ENCODE results near the gene KIF19. TPM values are rescaled to one million over a fixed set of nuclear protein-coding genes. Genes with fewer than 3 reads are reported as not detected.

Gene KIF19
- total and polyA plus RNA-seq, 10 of the 15 experiments (the other 5 are each of a cell fraction or from before 2014, with no cell fraction given): 0.06 to 0.07 TPM; not detected in 8

DNA sequence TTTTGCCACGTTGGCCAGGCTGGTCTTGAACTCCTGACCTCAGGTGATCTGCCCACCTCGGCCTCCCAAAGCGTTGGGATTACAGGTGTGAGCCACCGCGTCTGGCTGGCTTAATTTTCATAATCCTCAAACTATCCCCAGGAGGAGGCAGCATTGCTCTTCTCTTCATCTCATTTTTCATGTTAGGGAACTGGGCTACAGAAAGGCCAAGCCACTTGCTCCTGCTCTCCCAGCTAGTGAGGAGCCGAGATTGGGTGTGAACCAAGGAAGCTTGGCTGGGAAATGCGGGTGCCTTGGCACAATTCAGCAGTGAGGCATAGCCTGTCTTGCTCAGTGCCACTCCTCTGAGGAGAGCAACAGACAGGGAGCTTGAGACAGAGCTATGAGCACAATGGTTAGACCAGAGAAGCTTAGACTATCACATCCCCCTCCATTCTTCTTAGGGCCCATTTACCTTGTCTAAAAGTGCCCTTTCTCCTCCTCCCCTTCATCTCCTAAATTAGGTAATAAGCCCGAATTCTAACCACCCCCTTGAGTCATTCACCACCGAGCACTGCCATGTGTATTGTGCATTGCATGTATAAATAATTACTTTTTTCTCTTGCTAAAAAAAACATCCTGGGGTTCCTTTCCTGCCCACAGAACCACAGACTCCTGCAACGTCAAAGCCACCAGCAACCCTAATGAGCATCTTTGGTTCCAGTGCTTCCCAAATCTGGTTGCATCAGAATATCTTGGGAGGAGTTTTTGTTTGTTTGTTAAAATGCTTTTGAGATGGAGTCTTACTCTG is 20.0 kb upstream of the KIF19 start:
- H3K4me3 ChIP-seq: no peak overlapping the region
- FAIRE-seq (no peak), DNase-seq (ENCODE audit: low read depth, low spot score) (no peak), ATAC-seq (no peak)
- H3K27ac ChIP-seq (ENCODE audit: control insufficient read depth, insufficient read depth): no peak overlapping the region
- 56% methylated on average over 10 of the region's 10 CpGs for WGBS (ENCODE audit: insufficient coverage, insufficient replicate concordance, low lambda C conversion rate, missing lambda C conversion rate)
- ChIA-PET SMC1A (ENCODE audit: uncharacterized antibody, unreplicated experiment) (interaction anchor here (0.8 to 1.1 kb wide), 2 partner anchors 62 to 123 kb away, joined by 3 read pairs; partner anchors contain the start of gene GPR142), CTCF (interaction anchor here (1.0 to 2.6 kb wide), 2 partner anchors 56 to 62 kb away, joined by 3 to 7 read pairs; partner anchors contain the start of gene BTBD17), RAD21 (ENCODE audit: unreplicated experiment) (interaction anchor here (1.2 to 1.3 kb wide), 2 partner anchors 53 to 227 kb away, joined by 3 to 6 read pairs; no protein-coding TSS in a partner anchor), POLR2A (interaction anchor here (0.7 kb wide), 1 partner anchor 226 kb away, joined by 3 read pairs; no protein-coding TSS in a partner anchor)
- intact Hi-C loops (cut with micrococcal nuclease; ENCODE audit: unreplicated experiment) (no loop called here), in situ Hi-C loops (cut with MboI) (no loop called here)
- no peak overlapping the region for H2AFZ ChIP-seq (ENCODE audit: control insufficient read depth, low read depth, low read length)
- no peaks in the 10 kb centered on the region for H3K79me2 ChIP-seq (ENCODE audit: control insufficient read depth, insufficient read depth, low read length)
- BruUV-seq (replicated peaks): no TSS peak
- H4K20me1 ChIP-seq (ENCODE audit: control insufficient read depth, insufficient read depth): no peaks in the 10 kb centered on the region; the same call in 1 of the 2 replicates
- no peak overlapping the region for H3K4me2 ChIP-seq (ENCODE audit: control insufficient read depth, insufficient read depth)
- H3K9ac ChIP-seq (ENCODE audit: control insufficient read depth, insufficient read depth, low read length): no peak overlapping the region
- H3K9me3 ChIP-seq (replicated peaks; ENCODE audit: control insufficient read depth, insufficient read depth, low read length): peaks cover 4% of the 10 kb centered on the region; the same call in 1 of the 3 replicates
- no peaks in the 10 kb centered on the region for H3K36me3 ChIP-seq (ENCODE audit: control insufficient read depth in 2 of 2, insufficient read depth in 2 of 2, low read length in 1 of 2)
- no peaks in the 10 kb centered on the region for H3K27me3 ChIP-seq (replicated peaks in 1 of 2; ENCODE audit: control insufficient read depth in 2 of 2, insufficient read depth in 2 of 2, low read length in 1 of 2)
- TF ChIP-seq RAD21 (IDR thresholded peaks at IDR 0.05; ENCODE audit: insufficient read depth, low read depth, low read length): peak; percentile 26; the same call in 1 of the 2 replicates
- TF ChIP-seq JUND (IDR thresholded peaks at IDR 0.05; ENCODE audit: low read depth, low read length): no peak
- TF ChIP-seq CREM (IDR thresholded peaks at IDR 0.05; ENCODE audit: low read depth): no peak
- no peak for TF ChIP-seq EP300 (IDR thresholded peaks at IDR 0.05; ENCODE audit: borderline replicate concordance in 1 of 2, control insufficient read depth in 1 of 2, low read depth in 2 of 2, low read length in 2 of 2)
- no peak for TF ChIP-seq MXI1 (IDR thresholded peaks at IDR 0.05; ENCODE audit: low read depth, low read length)
- H3K4me1 ChIP-seq (ENCODE audit: control insufficient read depth, insufficient read depth, low read length): no peaks in the 10 kb centered on the region
